Progenitor cell of endocrine pancreas (in vitro differentiated cells): ENCODE data around the gene LTBP2. TPM values are rescaled to one million over a fixed set of nuclear protein-coding genes. Genes with fewer than 3 reads are reported as not detected.

ENCODE experiments used
- DNase-seq: peaks from one replicate; pipeline ENCODE4 v3.0.0; 2021; ENCODE audit warnings: low spot score; ENCODE audit not compliant: unreplicated experiment
- H3K27ac Mint-ChIP-seq: 2 replicates; pipeline ENCODE4 v1.8.0; 2021; ENCODE audit warnings: mild to moderate bottlenecking, moderate library complexity, mixed read lengths
- H3K27me3 Mint-ChIP-seq: 2 replicates; pipeline ENCODE4 v1.8.0; 2021; ENCODE audit warnings: mixed read lengths
- H3K36me3 Mint-ChIP-seq: 2 replicates; pipeline ENCODE4 v1.8.0; 2022; ENCODE audit warnings: mixed read lengths; ENCODE audit not compliant: insufficient read depth
- H3K4me1 Mint-ChIP-seq: 2 replicates; pipeline ENCODE4 v1.8.0; 2021; ENCODE audit warnings: low read depth, mixed read lengths
- H3K4me3 Mint-ChIP-seq: 2 replicates; pipeline ENCODE4 v1.8.0; 2021; ENCODE audit warnings: low read depth, mild to moderate bottlenecking, moderate library complexity, mixed read lengths
- H3K9me3 Mint-ChIP-seq: 2 replicates; pipeline ENCODE4 v1.8.0; 2021; ENCODE audit warnings: low read depth, mixed read lengths
- total RNA-seq: library from RNA; stranded (reverse); gene quantifications from 2 replicates; pipeline ENCODE4 v1.2.1, GENCODE V29; 2021
- TF ChIP-seq, protein P1 (sequence below): fragments of 200-600 bp; sonication (generic); IDR thresholded peaks from one replicate; pipeline ENCODE4 v1.5.0; 2021; ENCODE audit warnings: antibody characterized with exemption, mild to moderate bottlenecking; ENCODE audit not compliant: unreplicated experiment

Gene LTBP2
- total RNA-seq, 1 donor from 2014 or later, result 0.79 TPM

GRCh38 chr14:74587363-74587707 lies 24.7 kb downstream of the LTBP2 start:
- Mint-ChIP-seq H3K4me1 (no peaks in the 10 kb centered on the region), H3K9me3 (no peaks in the 10 kb centered on the region), H3K27ac (no peak overlapping the region), H3K27me3 (peaks cover 4% of the 10 kb centered on the region), H3K36me3 (no peaks in the 10 kb centered on the region), H3K4me3 (no peak overlapping the region)
- TF ChIP-seq, protein P1, sequence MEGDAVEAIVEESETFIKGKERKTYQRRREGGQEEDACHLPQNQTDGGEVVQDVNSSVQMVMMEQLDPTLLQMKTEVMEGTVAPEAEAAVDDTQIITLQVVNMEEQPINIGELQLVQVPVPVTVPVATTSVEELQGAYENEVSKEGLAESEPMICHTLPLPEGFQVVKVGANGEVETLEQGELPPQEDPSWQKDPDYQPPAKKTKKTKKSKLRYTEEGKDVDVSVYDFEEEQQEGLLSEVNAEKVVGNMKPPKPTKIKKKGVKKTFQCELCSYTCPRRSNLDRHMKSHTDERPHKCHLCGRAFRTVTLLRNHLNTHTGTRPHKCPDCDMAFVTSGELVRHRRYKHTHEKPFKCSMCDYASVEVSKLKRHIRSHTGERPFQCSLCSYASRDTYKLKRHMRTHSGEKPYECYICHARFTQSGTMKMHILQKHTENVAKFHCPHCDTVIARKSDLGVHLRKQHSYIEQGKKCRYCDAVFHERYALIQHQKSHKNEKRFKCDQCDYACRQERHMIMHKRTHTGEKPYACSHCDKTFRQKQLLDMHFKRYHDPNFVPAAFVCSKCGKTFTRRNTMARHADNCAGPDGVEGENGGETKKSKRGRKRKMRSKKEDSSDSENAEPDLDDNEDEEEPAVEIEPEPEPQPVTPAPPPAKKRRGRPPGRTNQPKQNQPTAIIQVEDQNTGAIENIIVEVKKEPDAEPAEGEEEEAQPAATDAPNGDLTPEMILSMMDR, result no peak
- no peak for DNase-seq

DNA sequence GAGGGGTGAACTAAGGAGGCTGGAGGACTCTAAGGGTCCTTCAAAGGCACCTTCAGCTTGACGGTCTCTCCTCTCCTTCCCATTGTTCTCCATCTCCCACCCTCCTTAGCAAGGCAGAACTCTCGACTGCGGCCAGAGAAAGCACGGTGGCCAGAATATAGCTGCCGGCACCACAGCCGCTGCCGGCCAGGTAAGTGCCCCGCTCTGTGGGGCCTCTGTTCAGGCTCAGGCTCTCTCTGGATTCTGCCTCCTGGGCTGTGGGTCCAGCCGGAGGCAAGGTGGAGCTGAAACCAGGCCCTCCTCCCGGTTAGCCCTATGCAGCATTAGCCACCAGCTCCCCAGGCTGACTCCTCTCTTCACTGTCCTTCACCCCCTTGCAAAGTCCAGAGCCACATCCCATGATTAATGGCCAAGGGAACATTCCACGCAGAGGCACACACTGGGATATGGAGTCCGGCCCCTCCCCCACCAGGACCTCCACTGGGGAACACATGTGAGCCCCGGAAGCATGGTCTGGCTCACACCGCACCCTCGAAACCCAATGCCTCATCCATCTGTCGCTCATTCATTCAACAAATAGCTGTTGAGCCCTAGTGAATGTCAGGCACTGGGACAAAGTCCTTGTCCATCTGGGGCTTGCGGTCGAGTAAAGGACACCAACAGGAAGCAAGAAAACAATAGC lies 25.2 kb downstream of the LTBP2 start:
- H3K9me3 Mint-ChIP-seq, result no peaks in the 10 kb centered on the region
- H3K4me3 Mint-ChIP-seq, result no peak overlapping the region
- H3K27me3 Mint-ChIP-seq, result peaks cover 4% of the 10 kb centered on the region
- DNase-seq, result no peak
- H3K36me3 Mint-ChIP-seq, result no peaks in the 10 kb centered on the region
- H3K27ac Mint-ChIP-seq, result no peak overlapping the region
- H3K4me1 Mint-ChIP-seq, result no peaks in the 10 kb centered on the region
- TF ChIP-seq, protein P1, result no peak

- H3K27ac Mint-ChIP-seq, result no peak overlapping the region
- no peaks in the 10 kb centered on the region for H3K9me3 Mint-ChIP-seq
- TF ChIP-seq, protein P1, result no peak
- no peak overlapping the region for H3K4me3 Mint-ChIP-seq
- peaks cover 4% of the 10 kb centered on the region for H3K27me3 Mint-ChIP-seq
- DNase-seq, result no peak
- no peaks in the 10 kb centered on the region for H3K36me3 Mint-ChIP-seq
- H3K4me1 Mint-ChIP-seq, result no peaks in the 10 kb centered on the region
Measured at GRCh38 chr14:74585406-74586335, 26.4 kb downstream of the LTBP2 start.

DNA sequence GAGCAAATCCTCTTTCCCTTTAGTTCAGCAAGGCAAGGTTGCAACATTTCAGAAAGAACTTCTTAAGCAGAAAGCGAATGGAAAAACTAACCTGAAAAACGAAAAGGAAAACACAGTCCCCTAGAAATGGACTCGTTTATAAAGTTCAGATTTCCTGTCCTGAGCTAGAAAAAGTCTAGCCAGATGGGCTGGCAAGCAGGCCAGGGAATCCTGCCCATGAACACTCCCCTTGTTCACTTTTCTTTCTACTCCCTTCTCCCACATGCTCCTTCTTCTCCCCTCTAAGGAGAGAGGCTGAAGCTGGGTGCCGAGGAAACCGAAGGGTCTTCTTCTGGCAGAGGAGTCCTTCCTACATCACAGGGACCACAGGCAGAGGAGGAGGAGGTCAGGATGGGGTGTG lies 27.1 kb downstream of the LTBP2 start:
- H3K4me1 Mint-ChIP-seq, result no peaks in the 10 kb centered on the region
- TF ChIP-seq, protein P1, result no peak
- H3K4me3 Mint-ChIP-seq, result no peak overlapping the region
- no peak overlapping the region for H3K27ac Mint-ChIP-seq
- H3K27me3 Mint-ChIP-seq, result peaks cover 4% of the 10 kb centered on the region
- no peak for DNase-seq
- no peaks in the 10 kb centered on the region for H3K36me3 Mint-ChIP-seq
- no peaks in the 10 kb centered on the region for H3K9me3 Mint-ChIP-seq

GRCh38 chr14:74583689-74584434 lies 28.2 kb downstream of the LTBP2 start:
- Mint-ChIP-seq H3K36me3 (no peaks in the 10 kb centered on the region), H3K4me3 (no peak overlapping the region), H3K4me1 (no peaks in the 10 kb centered on the region), H3K27ac (no peak overlapping the region), H3K9me3 (no peaks in the 10 kb centered on the region), H3K27me3 (peaks cover 4% of the 10 kb centered on the region)
- DNase-seq, result no peak
- TF ChIP-seq, protein P1, result no peak
